Natural killer cell (primary cell): Measurements from ENCODE around the gene ABCG1. TPM values are rescaled to one million over a fixed set of nuclear protein-coding genes. Genes with fewer than 3 reads are reported as not detected.

ENCODE experiments used
- ATAC-seq, 3 donors: fragments of 150-1000 bp in 2 of 3; fragments of 200-7000 bp in 1 of 3; cut with Tn5 transposase; 1 replicate in 1 of 3; 2 replicates in 2 of 3; pipeline ENCODE4 v1.10.0; 2021; ENCODE audit warnings: mild to moderate bottlenecking in 2 of 3, moderate library complexity in 2 of 3
- DNase-seq, 2 donors: peaks; one replicate each; pipeline versions ENCODE4 v3.0.0 to v3.0.0-alpha.2; 2013 to 2021; ENCODE audit warnings: mixed read lengths in 1 of 2
- H3K27ac ChIP-seq: one replicate; pipeline ENCODE4 v1.5.1; 2013; ENCODE audit warnings: mild to moderate bottlenecking, low read length
- H3K27me3 ChIP-seq: one replicate; pipeline ENCODE4 v1.6.1; 2013; ENCODE audit warnings: low read length; ENCODE audit not compliant: control insufficient read depth, insufficient read depth
- H3K36me3 ChIP-seq: one replicate; pipeline ENCODE4 v1.6.1; 2013; ENCODE audit warnings: low read length; ENCODE audit not compliant: control insufficient read depth, insufficient read depth
- H3K4me1 ChIP-seq: one replicate; pipeline ENCODE4 v1.6.1; 2013; ENCODE audit warnings: low read length; ENCODE audit not compliant: control insufficient read depth, insufficient read depth
- H3K4me3 ChIP-seq: one replicate; pipeline ENCODE4 v1.5.1; 2013; ENCODE audit warnings: low read length
- H3K9me3 ChIP-seq: one replicate; pipeline ENCODE4 v1.6.1; 2013; ENCODE audit warnings: low read length; ENCODE audit not compliant: control insufficient read depth, insufficient read depth
- H3K27ac Mint-ChIP-seq, 2 donors: one replicate each; pipeline ENCODE4 v1.8.0; 2022; ENCODE audit warnings: mild to moderate bottlenecking in 2 of 2, mixed read lengths in 2 of 2, moderate library complexity in 1 of 2
- H3K27me3 Mint-ChIP-seq, 2 donors: one replicate each; pipeline ENCODE4 v1.8.0; 2022; ENCODE audit warnings: low read depth in 2 of 2, mixed read lengths in 2 of 2
- H3K36me3 Mint-ChIP-seq: one replicate; pipeline ENCODE4 v1.8.0; 2022; ENCODE audit warnings: mixed read lengths
- H3K4me1 Mint-ChIP-seq, 2 donors: one replicate each; pipeline ENCODE4 v1.8.0; 2022; ENCODE audit warnings: mixed read lengths in 2 of 2
- H3K4me3 Mint-ChIP-seq: one replicate; pipeline ENCODE4 v1.8.0; 2022; ENCODE audit warnings: mild to moderate bottlenecking, moderate library complexity, mixed read lengths
- H3K9me3 Mint-ChIP-seq, 2 donors: one replicate each; pipeline ENCODE4 v1.8.0; 2022; ENCODE audit warnings: mixed read lengths in 2 of 2
- whole genome bisulfite sequencing: methylation state at CpG from one replicate; pipeline ENCODE4 v1.1.7; 2013; ENCODE audit warnings: missing lambda C conversion rate; ENCODE audit not compliant: insufficient coverage; 5-methylcytosine and 5-hydroxymethylcytosine counted together
- intact Hi-C: fragments of 100-400 bp; cut with micrococcal nuclease; formaldehyde crosslinking; loops from one replicate; pipeline ENCODE4 v1.14.2; 2022
- total RNA-seq, 4 donors: library from RNA; stranded (reverse); fragments of 120-200 nt in 1 of 4; gene quantifications; one replicate each; pipeline versions ENCODE4 v1.2.3 to v1.2.4, GENCODE V29; 2013 to 2022
- TF ChIP-seq, protein P1 (sequence below): fragments of 200-600 bp; IDR thresholded peaks from one replicate; pipeline ENCODE4 v1.8.0; 2022; ENCODE audit warnings: antibody characterized with exemption

Gene ABCG1
- total RNA-seq, 3 donors from 2014 or later (not counting 1 experiment from before 2014, with no cell fraction given), result 10.4 to 14.7 (median 13.8) TPM

DNA sequence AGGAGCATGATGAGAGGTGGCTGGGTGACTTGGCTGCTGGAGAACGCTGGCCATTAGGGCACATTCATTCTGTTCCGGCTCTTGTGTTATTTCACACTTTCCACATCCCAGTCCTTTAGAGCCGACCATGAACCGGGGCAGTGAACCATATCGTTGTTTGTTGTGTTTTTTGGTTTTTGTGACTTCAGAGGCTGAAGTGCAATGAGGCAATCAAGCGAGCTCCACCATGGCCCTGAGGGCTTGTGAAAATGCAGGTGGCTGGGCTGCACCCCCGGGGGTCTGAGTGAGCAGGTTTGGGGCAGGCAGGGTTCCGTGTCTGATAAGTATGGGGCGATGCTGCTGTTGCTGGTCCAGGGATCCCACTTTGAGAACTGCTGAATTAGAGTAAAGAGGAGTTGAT is 23.7 kb downstream of the ABCG1 start:
- Histone ChIP-seq H3K4me3 (no peak overlapping the region), H3K9me3 (no peaks in the 10 kb centered on the region), H3K27me3 (no peaks in the 10 kb centered on the region), H3K27ac (no peak overlapping the region), H3K4me1 (peaks cover 27% of the 10 kb centered on the region), H3K36me3 (no peaks in the 10 kb centered on the region)
- Mint-ChIP-seq H3K4me1 (peaks cover 16 to 34% of the 10 kb centered on the region in 2 donors), H3K36me3 (no peaks in the 10 kb centered on the region), H3K9me3 (no peaks in the 10 kb centered on the region), H3K27me3 (peaks cover 8 to 17% of the 10 kb centered on the region in 2 donors), H3K27ac (no peak overlapping the region), H3K4me3 (no peak overlapping the region)
- intact Hi-C loops, result no loop called here
- ATAC-seq, result no peak
- no peak for DNase-seq
- TF ChIP-seq, protein P1, sequence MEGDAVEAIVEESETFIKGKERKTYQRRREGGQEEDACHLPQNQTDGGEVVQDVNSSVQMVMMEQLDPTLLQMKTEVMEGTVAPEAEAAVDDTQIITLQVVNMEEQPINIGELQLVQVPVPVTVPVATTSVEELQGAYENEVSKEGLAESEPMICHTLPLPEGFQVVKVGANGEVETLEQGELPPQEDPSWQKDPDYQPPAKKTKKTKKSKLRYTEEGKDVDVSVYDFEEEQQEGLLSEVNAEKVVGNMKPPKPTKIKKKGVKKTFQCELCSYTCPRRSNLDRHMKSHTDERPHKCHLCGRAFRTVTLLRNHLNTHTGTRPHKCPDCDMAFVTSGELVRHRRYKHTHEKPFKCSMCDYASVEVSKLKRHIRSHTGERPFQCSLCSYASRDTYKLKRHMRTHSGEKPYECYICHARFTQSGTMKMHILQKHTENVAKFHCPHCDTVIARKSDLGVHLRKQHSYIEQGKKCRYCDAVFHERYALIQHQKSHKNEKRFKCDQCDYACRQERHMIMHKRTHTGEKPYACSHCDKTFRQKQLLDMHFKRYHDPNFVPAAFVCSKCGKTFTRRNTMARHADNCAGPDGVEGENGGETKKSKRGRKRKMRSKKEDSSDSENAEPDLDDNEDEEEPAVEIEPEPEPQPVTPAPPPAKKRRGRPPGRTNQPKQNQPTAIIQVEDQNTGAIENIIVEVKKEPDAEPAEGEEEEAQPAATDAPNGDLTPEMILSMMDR, result no peak
- 67% methylated on average over 9 of the region's 9 CpGs for WGBS

DNA sequence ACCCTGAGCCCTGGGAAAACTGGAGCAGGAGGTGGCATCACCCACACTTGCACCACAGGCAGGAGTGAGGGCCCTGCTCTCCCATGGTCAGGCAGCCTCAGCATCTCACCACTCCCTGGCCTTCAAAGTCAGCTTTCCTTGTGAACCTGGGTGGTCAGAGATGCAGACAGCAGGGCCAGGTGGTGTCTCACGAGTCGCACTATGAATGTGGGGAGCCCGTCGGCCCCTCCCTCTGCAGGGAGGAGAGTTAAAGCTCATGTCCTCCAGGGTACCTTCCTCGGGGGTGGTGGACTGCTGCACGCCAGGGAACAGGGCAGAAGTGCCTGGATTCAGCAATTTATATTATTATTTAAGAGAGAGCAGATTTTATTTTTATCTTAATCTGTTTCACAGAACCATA is 24.1 kb downstream of the ABCG1 start:
- no peak overlapping the region for H3K27ac ChIP-seq
- 78% methylated on average over 4 of the region's 6 CpGs for WGBS
- Mint-ChIP-seq H3K27me3 (peaks cover 8 to 21% of the 10 kb centered on the region in 2 donors), H3K4me3 (no peak overlapping the region), H3K36me3 (no peaks in the 10 kb centered on the region), H3K9me3 (no peaks in the 10 kb centered on the region), H3K27ac (no peak overlapping the region), H3K4me1 (peaks cover 17 to 34% of the 10 kb centered on the region in 2 donors)
- H3K9me3 ChIP-seq, result no peaks in the 10 kb centered on the region
- intact Hi-C loops, result no loop called here
- peaks cover 22% of the 10 kb centered on the region for H3K4me1 ChIP-seq
- TF ChIP-seq, protein P1, result no peak
- DNase-seq (no peak), ATAC-seq (no peak)
- no peaks in the 10 kb centered on the region for H3K27me3 ChIP-seq
- no peaks in the 10 kb centered on the region for H3K36me3 ChIP-seq
- no peak overlapping the region for H3K4me3 ChIP-seq

DNA sequence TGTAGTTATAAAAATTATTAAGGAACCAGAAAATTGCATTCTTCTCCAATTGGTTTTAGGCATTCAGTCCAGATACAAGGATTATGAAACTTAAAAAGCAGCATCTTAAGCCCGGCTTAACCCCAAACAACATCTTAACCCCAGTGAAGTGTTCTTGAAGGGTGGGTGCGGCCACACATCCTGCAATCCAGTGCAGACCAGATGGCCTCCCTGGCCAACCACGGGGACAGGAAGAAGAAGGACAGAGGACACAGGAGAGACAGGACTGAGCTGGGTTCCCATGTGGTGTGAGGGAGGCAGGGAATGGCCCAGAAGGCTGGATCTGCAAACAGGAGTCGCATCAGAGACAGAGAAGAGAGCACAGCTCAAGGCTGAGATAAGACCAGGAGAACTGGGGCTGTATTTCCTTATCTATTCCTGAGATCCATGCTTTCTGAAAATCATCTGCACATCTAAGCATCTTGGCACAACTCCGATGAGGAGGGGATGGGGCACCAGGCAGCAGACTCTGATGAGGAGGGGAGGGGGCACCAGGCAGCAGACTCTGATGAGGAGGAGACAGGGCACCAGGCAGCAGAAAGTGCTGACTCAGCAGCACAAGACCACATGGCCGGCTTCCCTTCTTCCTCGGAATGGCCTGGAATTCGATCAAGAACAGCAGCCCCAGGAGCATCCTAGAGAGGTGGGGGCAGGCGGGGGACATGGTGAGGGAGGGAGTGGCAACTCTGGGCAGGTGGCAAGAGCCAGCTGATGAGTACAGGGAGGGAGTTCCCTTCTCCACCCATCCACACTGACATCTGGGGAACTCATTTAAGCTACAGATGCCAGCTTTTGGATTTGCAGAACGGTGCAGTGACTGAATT is 26.6 kb downstream of the ABCG1 start:
- peaks cover 8% of the 10 kb centered on the region for H3K4me1 ChIP-seq
- ATAC-seq, result no peak
- peaks cover 8 to 22% of the 10 kb centered on the region in 2 donors for H3K4me1 Mint-ChIP-seq

More for the DNA sequence above, 26.6 kb downstream of the ABCG1 start:
- H3K4me3 ChIP-seq, result no peak overlapping the region
- H3K27ac ChIP-seq, result no peak overlapping the region
- H3K27me3 ChIP-seq, result no peaks in the 10 kb centered on the region
- no peaks in the 10 kb centered on the region for H3K9me3 Mint-ChIP-seq
- TF ChIP-seq, protein P1, result no peak
- intact Hi-C loops, result no loop called here
- H3K4me3 Mint-ChIP-seq, result no peak overlapping the region
- WGBS, result 59% methylated on average over 8 of the region's 10 CpGs
- peaks cover 8 to 27% of the 10 kb centered on the region in 2 donors for H3K27me3 Mint-ChIP-seq
- H3K27ac Mint-ChIP-seq, result peak overlapping the region in 1 of 2 donors; percentile 58
- H3K9me3 ChIP-seq, result no peaks in the 10 kb centered on the region
- no peaks in the 10 kb centered on the region for H3K36me3 Mint-ChIP-seq
- no peaks in the 10 kb centered on the region for H3K36me3 ChIP-seq
- no peak for DNase-seq
